GM19193 (cell line): ENCODE measurements around the gene CALHM2.

Source experiments
- POLR2A ChIP-seq: IDR thresholded peaks from 4 replicates; pipeline ENCODE4 v1.6.1; 2011; ENCODE audit not compliant: insufficient read depth, insufficient read length; ENCODE audit errors: extremely low read depth

Gene CALHM2

GRCh38 chr10:103459615-103460014 is 7.4 kb upstream of the CALHM2 start:
- no peak for TF ChIP-seq POLR2A

GRCh38 chr10:103458720-103459119 is 6.5 kb upstream of the CALHM2 start, which contains the start of gene CALHM1:
Gene CALHM1, minus strand, starts transcription at chr10:103458900. Its CDS starts 149 bp downstream, at chr10:103458751.
- no peak for TF ChIP-seq POLR2A

DNA sequence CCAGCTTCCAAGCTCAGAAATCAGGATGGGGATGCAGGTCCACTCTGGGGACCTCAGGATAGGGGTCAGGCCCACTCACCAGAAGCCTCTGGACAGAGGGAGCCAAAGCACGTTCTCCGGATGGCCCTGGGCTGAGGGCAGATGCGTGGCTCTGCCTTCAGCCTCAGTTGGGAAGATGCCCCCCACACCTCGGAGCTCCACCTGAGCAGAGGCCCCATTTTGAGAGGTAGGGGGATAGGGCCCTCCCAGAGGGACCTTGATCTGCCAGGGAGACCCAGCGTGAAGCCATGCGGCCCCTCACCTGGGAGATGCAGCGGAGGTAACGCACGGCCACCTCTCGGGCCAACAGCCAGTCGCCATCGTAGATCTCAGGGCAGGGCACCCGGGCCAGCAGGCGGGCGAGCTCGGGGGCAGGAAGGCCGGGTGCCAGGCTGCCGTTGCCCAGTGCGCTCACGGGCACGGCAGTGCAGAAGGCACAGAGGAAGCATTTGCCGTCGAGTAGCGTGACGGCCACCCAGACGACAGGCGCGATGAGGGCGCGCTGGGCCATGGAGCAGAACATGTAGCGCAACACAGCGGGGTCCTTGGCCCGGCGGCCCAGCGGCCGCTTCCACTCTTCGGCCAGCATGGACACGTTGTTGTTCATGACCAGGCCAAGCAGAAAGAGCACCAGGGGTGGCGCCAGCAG is 5.9 kb upstream of the CALHM2 start:
- TF ChIP-seq POLR2A = no peak

- TF ChIP-seq POLR2A = no peak
Measured at GRCh38 chr10:103457176-103457712, 5.1 kb upstream of the CALHM2 start.

DNA sequence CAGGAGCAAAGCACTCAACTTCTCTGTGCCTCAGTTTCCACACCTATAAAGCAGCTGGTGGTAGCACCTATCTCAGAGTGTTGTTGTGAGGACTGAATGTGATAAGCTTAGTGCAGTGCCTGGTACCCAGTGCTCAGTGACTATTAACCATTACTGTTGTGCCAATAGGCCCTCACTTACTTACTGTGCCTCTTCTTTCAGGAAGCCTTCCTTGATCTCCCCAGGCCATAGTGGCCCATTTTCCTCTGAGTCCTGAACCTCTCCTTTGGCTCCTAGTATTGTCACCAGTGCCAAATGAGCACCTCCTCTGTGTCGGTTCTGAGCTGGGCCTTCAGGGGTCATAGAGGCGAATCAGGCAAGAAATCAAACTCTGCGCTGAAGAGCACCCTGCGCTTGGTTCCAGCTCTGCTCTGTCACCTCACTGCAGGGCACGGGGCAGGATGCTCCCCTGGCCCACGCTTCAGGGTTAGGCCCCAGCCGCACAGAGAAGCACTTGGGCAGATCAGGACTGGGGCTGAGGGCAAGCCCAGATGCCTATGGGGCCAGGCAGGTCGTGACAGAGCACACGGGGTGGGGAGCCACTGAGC is 4.0 kb upstream of the CALHM2 start:
- TF ChIP-seq POLR2A = no peak

DNA sequence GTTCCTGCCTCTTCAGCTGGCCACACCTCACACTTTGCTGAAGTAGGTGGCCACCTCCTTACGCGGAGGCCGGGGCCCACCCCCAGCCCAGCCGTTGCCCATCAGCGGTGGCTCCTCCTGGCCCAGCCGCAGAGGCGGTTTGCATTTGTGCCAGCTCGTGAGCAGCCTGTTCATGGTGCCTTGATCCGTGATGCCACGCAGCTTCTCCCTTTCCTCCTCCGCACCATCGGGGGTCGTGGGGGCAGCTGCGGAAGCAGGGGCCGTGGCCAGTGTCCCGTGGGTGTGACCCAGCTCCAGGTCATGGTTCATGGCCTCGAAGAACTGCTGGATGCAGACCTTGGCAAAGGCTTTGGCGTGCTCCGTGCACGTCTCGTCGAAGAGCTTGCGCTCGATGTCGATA is 3.1 kb upstream of the CALHM2 start:
- no peak for TF ChIP-seq POLR2A

DNA sequence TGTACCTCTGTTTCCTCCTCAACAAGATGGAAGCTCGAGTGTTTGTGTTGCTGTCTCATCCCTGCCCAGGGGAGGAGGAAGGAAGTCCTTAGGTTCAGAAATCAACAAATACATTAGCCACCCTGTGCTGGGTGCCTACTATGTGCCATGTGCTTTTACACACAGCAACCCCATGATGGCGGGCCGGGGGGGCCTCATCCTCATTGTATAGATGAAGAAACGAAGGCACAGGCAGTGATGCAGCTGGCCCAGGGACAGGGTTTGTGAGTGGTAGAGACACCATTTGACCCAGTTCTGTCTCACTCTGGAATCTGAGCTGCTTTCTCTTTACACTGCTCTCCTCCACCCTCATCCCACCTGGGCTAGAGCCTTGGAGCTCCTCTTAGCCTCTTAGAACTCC is 1.9 kb upstream of the CALHM2 start:
- TF ChIP-seq POLR2A = no peak

DNA sequence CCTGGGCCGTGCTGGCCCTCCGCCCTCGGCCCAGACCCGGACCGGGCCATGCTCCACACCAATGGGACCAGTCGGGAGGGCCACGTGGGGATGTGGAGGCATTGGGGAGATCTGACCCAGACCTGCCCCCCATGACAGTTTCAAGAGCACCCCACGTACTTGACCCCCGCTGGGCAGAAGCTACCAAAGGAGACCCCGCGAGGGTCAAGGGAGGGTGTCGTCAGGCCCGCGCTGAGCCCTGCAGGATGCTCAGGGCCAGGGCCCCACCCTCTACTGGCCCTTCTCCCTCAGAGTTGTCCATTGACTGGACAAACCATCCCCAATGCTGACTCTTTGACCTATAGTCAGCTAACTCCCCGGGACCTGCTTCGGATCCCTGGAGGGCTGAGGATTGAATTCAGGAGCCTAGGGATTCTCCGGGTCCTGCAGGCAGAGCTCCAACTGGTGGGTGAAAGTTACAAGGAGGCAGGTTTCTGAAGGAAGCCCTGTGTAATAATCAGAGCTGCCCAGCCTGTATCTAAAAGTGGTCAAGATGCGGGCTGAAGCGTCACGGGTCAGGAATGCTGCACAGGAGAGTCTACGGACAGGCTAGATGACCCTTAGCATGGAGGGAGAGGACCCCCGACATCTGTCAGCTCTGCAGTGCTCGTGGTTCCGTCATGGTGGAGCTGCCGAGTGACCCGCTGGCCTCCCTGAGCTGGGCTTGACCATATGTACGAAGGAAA is 498 bp upstream of the CALHM2 start:
- no peak for TF ChIP-seq POLR2A

- peak; percentile 36 for TF ChIP-seq POLR2A
Measured at GRCh38 chr10:103451091-103451813, 918 bp downstream of the CALHM2 start.

GRCh38 chr10:103450201-103450695 is 1.9 kb downstream of the CALHM2 start:
- TF ChIP-seq POLR2A = no peak

- TF ChIP-seq POLR2A = no peak
Measured at GRCh38 chr10:103449208-103450144, 2.7 kb downstream of the CALHM2 start.

DNA sequence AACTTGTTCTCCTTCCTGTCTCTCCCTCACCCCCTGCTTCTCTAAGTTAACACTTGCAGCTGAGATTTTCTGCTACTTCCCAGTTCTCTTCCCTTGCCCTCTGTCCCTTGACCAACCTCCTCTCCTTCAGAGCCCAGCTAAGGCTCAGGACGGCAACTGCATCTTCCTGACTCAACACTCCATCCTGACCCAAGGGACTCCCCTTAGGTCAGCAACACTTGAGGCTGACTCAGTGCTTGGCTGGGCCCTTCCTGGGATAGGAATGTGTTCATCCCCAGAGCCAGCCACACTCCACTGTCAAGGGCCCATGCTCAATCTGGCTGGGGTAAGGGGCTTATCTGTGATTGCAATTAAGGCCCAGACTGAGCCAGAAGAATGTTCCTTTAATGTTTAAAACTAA is 3.4 kb downstream of the CALHM2 start:
- TF ChIP-seq POLR2A = no peak

GRCh38 chr10:103447187-103447586 is 5.0 kb downstream of the CALHM2 start:
- TF ChIP-seq POLR2A = no peak

DNA sequence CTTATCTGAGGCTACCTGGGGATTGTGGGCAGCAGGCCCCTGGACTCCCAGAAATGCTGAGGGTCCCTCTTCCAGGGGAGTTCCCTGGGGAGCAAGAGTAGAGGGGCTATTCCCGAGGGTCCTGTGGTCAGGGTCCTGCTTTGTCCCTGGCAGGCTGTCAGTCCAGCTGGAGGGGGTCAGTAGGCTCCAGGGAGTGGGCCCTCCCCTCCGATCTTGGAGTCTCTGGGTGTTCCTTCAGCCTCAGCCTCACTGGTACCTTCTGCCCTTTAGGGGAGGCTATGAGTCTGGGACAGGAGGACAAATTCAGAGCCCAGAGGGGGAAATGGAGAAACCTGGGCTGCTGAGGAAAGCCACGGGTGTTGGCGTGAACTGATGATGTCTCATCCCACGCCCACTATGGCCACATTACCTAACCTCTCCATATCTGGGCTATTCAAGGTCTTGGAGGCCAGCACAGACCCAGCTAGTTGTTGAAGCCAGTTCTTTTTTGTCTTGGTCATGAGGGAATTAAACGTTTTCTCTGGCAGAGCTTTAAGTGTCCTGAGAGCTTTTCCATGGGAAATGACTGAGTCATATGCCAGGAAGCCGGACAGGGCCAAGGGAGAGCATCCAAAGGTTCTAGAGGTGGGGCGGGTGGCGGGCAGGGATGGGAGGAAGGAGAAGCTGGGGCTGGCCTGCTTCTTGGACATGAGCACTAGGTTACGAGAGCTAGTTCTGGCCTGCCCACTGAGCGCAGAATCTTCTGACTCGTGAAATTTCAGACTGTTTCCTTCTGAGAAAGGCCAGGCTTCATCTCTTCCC is 6.2 kb downstream of the CALHM2 start:
- no peak for TF ChIP-seq POLR2A

DNA sequence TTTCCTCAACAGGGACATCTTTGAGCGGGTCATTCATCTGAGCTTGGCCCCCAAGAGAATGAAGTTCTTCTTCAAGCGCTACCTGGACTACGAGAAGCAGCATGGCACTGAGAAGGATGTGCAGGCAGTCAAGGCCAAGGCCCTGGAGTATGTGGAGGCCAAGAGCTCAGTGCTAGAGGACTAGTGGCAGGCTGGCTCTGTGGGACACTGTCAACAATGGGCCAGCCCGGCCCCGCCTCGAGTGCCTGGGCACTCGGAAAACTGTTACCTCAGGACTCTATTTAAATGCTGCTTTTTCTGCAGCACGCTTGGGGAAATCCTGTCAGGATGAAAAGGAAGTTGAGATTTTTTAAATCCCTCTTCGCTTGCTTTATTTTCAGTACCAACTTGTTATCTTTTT is 6.8 kb downstream of the CALHM2 start:
- no peak for TF ChIP-seq POLR2A
